GM12891 (cell line): Measurements from ENCODE around the gene TMEM178B.

Experiments
- PAX5 ChIP-seq: IDR thresholded peaks from 2 replicates; pipeline ENCODE4 v1.6.1; 2011; ENCODE audit warnings: low read length, moderate library complexity, mild to moderate bottlenecking; ENCODE audit not compliant: insufficient read depth, severe bottlenecking
- TAF1 ChIP-seq: IDR thresholded peaks from 2 replicates; pipeline ENCODE4 v1.6.1; 2011; ENCODE audit warnings: low read depth, low read length, control low read depth

DNA sequence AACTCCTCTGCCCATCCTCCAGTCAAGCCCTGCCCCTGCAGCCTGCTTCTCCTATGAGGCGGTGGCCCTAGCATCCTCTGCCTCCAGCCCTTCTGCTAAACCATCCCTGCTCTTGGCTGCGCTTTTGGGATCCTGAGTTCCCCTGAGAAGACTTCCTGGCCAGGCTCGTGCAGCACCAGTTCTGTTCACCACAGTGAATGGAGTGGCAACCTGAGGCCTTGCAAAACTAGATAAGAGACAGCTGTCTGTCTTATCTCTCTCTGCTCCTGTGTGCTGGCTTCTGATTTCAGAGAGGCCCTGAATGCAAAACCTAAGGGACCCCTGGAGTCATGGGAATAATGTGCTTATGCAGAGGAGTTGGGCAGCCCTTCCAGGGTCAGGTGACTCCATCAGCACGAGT, 119.2 kb downstream of the TMEM178B start:
- TF ChIP-seq TAF1, result no peak
- no peak for TF ChIP-seq PAX5
